Measurements from ENCODE around the gene VMP1. TPM values are rescaled to one million over a fixed set of nuclear protein-coding genes. Genes with fewer than 3 reads are reported as not detected.

Gene VMP1
- total and polyA plus RNA-seq, 2 of the 13 experiments (the other 11 are each of a cell fraction or from before 2014, with no cell fraction given), result 186 to 271 TPM

- no peak for TF ChIP-seq HNF1A (IDR thresholded peaks at IDR 0.05; ENCODE audit: low read depth)
- no peak for TF ChIP-seq HNF1A (CRISPR knock-in tag; IDR thresholded peaks at IDR 0.05; ENCODE audit: borderline replicate concordance)
- TF ChIP-seq RXRA (CRISPR knock-in tag; IDR thresholded peaks at IDR 0.05), result no peak
- TF ChIP-seq TIGD3 (CRISPR knock-in tag; IDR thresholded peaks at IDR 0.05; ENCODE audit: borderline replicate concordance), result no peak
- no peak for TF ChIP-seq FOSL1 (CRISPR knock-in tag; IDR thresholded peaks at IDR 0.05; ENCODE audit: borderline replicate concordance)
- TF ChIP-seq NFYB (CRISPR knock-in tag; IDR thresholded peaks at IDR 0.05), result no peak
- no peak for TF ChIP-seq RARG (CRISPR knock-in tag; IDR thresholded peaks at IDR 0.05; ENCODE audit: low read depth)
- TF ChIP-seq ZNF576 (CRISPR knock-in tag; IDR thresholded peaks at IDR 0.05), result no peak
- TF ChIP-seq PHF20 (CRISPR knock-in tag; IDR thresholded peaks at IDR 0.05), result no peak
- no peak for TF ChIP-seq HINFP (CRISPR knock-in tag; IDR thresholded peaks at IDR 0.05; ENCODE audit: low read depth)
- TF ChIP-seq ZNF747 (CRISPR knock-in tag; IDR thresholded peaks at IDR 0.05; ENCODE audit: borderline replicate concordance), result no peak
- TF ChIP-seq SP140L (CRISPR knock-in tag; IDR thresholded peaks at IDR 0.05; ENCODE audit: borderline replicate concordance), result no peak
- TF ChIP-seq ZNF841 (CRISPR knock-in tag; IDR thresholded peaks at IDR 0.05; ENCODE audit: borderline replicate concordance), result no peak
- TF ChIP-seq ZNF749 (CRISPR knock-in tag; IDR thresholded peaks at IDR 0.05; ENCODE audit: borderline replicate concordance), result peak; percentile 67; the same call in 1 of the 2 replicates
- no peak for TF ChIP-seq DNMT1 (CRISPR knock-in tag; IDR thresholded peaks at IDR 0.05)
- TF ChIP-seq DMAP1 (CRISPR knock-in tag; IDR thresholded peaks at IDR 0.05), result no peak
- TF ChIP-seq GATAD2A (CRISPR knock-in tag; IDR thresholded peaks at IDR 0.05), result no peak
- TF ChIP-seq RFXANK (CRISPR knock-in tag; IDR thresholded peaks at IDR 0.05), result no peak
Measured at GRCh38 chr17:59838052-59838916, 130.8 kb downstream of the VMP1 start (continued).
